Caco-2 (cell line): Measurements from ENCODE around the gene FURIN. TPM values are rescaled to one million over a fixed set of nuclear protein-coding genes. Genes with fewer than 3 reads are reported as not detected.
"Not testable (repeated sequence)": the region's sequence is repeated elsewhere in the genome, so short reads cannot be mapped to it uniquely, and the experiment has no call there.

Experiments used
- BruUV-seq: library from RNA; stranded (reverse); fragments of 400-500 nt; replicated peaks from 2 replicates; lab custom pipeline; 2021; lab: Mats Ljungman, UMichigan
- CTCF ChIA-PET: fragments of 300-600 bp; sonication (Branson Sonifier 250); formaldehyde crosslinking; loops from one replicate; lab custom pipeline; 2022; ENCODE audit warnings: antibody characterized with exemption; lab: Charles Lee
- POLR2A ChIA-PET: fragments of 300-600 bp; sonication (Branson Sonifier 250); formaldehyde crosslinking; loops from one replicate; lab custom pipeline; 2022; ENCODE audit warnings: antibody characterized with exemption; lab: Charles Lee
- DNase-seq, 2 experiments: peaks; one replicate each; pipeline versions ENCODE4 v3.0.0 to v3.0.0-alpha.2; 2020 to 2022
- H3K27me3 ChIP-seq: replicated peaks from 2 replicates; pipeline ENCODE4 v1.6.0; 2011; ENCODE audit warnings: low read length; ENCODE audit not compliant: control insufficient read depth, insufficient read depth
- H3K36me3 ChIP-seq: 2 replicates; pipeline ENCODE4 v1.5.1; 2011; ENCODE audit warnings: low read length; ENCODE audit not compliant: control insufficient read depth, insufficient read depth
- H3K4me1 ChIP-seq: fragments of 250-450 bp; sonication (Bioruptor Pico); 2 replicates; pipeline ENCODE4 v1.5.1; 2020; ENCODE audit warnings: mild to moderate bottlenecking
- H3K4me3 ChIP-seq: 2 replicates; pipeline ENCODE4 v1.5.1; 2011; ENCODE audit warnings: low read depth, mild to moderate bottlenecking, control low read depth, low read length
- H3K9me3 ChIP-seq: fragments of 250-450 bp; sonication (Bioruptor Pico); 2 replicates; pipeline ENCODE4 v1.5.1; 2020; ENCODE audit warnings: mild to moderate bottlenecking, moderate library complexity
- H3K27ac Mint-ChIP-seq: one replicate; pipeline ENCODE4 v1.8.0; 2022; ENCODE audit warnings: mixed read lengths; ENCODE audit not compliant: unreplicated experiment
- H3K27me3 Mint-ChIP-seq: one replicate; pipeline ENCODE4 v1.8.0; 2022; ENCODE audit warnings: mixed read lengths; ENCODE audit not compliant: insufficient read depth, unreplicated experiment
- H3K36me3 Mint-ChIP-seq: one replicate; pipeline ENCODE4 v1.8.0; 2022; ENCODE audit warnings: mild to moderate bottlenecking, mixed read lengths; ENCODE audit not compliant: insufficient read depth, unreplicated experiment
- H3K4me1 Mint-ChIP-seq: one replicate; pipeline ENCODE4 v1.8.0; 2022; ENCODE audit warnings: low read depth, mixed read lengths; ENCODE audit not compliant: unreplicated experiment
- H3K4me3 Mint-ChIP-seq: one replicate; pipeline ENCODE4 v1.8.0; 2022; ENCODE audit warnings: mild to moderate bottlenecking, moderate library complexity, mixed read lengths; ENCODE audit not compliant: unreplicated experiment
- H3K9me3 Mint-ChIP-seq: one replicate; pipeline ENCODE4 v1.8.0; 2022; ENCODE audit warnings: mixed read lengths; ENCODE audit not compliant: unreplicated experiment
- CTCF ChIP-seq, 2 experiments: fragments of 200-600 bp in 1 of 2; IDR thresholded peaks; 1 replicate in 1 of 2; 2 replicates in 1 of 2; pipeline versions ENCODE4 v1.5.1 to v1.8.0; 2011 to 2022; ENCODE audit warnings: antibody characterized with exemption in 1 of 2, control low read depth in 1 of 2, inconsistent platforms in 1 of 2, low read depth in 1 of 2, low read length in 1 of 2, mild to moderate bottlenecking in 1 of 2, moderate library complexity in 1 of 2; ENCODE audit not compliant: insufficient read depth in 1 of 2, severe bottlenecking in 1 of 2, unreplicated experiment in 1 of 2
- intact Hi-C: fragments of 100-400 bp; cut with micrococcal nuclease; formaldehyde crosslinking; loops from one replicate; pipeline ENCODE4 v1.10.0; 2022; ENCODE audit not compliant: unreplicated experiment
- total RNA-seq: library from RNA; stranded (reverse); gene quantifications from 2 replicates; pipeline ENCODE4 v1.2.3, GENCODE V29; 2022

FURIN gene
- total RNA-seq, 1 experiment from 2014 or later, result 43.0 TPM

GRCh38 chr15:90918835-90919234 is 50.4 kb downstream of the FURIN start:
- no peaks in the 10 kb centered on the region for H3K36me3 ChIP-seq
- intact Hi-C loops, result no loop called here
- Mint-ChIP-seq H3K4me1 (no peaks in the 10 kb centered on the region), H3K4me3 (no peak overlapping the region), H3K36me3 (peaks cover 25% of the 10 kb centered on the region), H3K9me3 (no peaks in the 10 kb centered on the region), H3K27me3 (no peaks in the 10 kb centered on the region), H3K27ac (no peak overlapping the region)
- CTCF ChIA-PET, result no interaction called here
- H3K27me3 ChIP-seq, result no peaks in the 10 kb centered on the region
- no peaks in the 10 kb centered on the region for H3K4me1 ChIP-seq
- no peak for TF ChIP-seq CTCF (IDR thresholded peaks at IDR 0.05; ENCODE audit: insufficient read depth in 1 of 2, low read depth in 1 of 2, low read length in 1 of 2, severe bottlenecking in 1 of 2, unreplicated experiment in 1 of 2)
- no peak for DNase-seq
- POLR2A ChIA-PET, result no interaction called here
- no peaks in the 10 kb centered on the region for H3K9me3 ChIP-seq
- BruUV-seq, result no TSS peak
- no peak overlapping the region for H3K4me3 ChIP-seq

GRCh38 chr15:90921887-90922286 is 53.5 kb downstream of the FURIN start:
- H3K4me1 ChIP-seq, result no peaks in the 10 kb centered on the region
- DNase-seq, result no peak
- no peak overlapping the region for H3K27ac Mint-ChIP-seq
- peaks cover 18% of the 10 kb centered on the region for H3K36me3 Mint-ChIP-seq
- POLR2A ChIA-PET, result no interaction called here
- no peak overlapping the region for H3K4me3 Mint-ChIP-seq
- no peaks in the 10 kb centered on the region for H3K4me1 Mint-ChIP-seq
- CTCF ChIA-PET, result interaction anchor here (1.7 to 2.5 kb wide), 2 partner anchors 10 to 13 kb away, joined by 8 to 10 read pairs; partner anchors contain the start of genes HDDC3 and UNC45A
- no peaks in the 10 kb centered on the region for H3K36me3 ChIP-seq
- TF ChIP-seq CTCF (IDR thresholded peaks at IDR 0.05; ENCODE audit: insufficient read depth in 1 of 2, low read depth in 1 of 2, low read length in 1 of 2, severe bottlenecking in 1 of 2, unreplicated experiment in 1 of 2), result no peak
- H3K27me3 ChIP-seq, result no peaks in the 10 kb centered on the region
- H3K27me3 Mint-ChIP-seq, result no peaks in the 10 kb centered on the region
- no peak overlapping the region for H3K4me3 ChIP-seq
- no TSS peak for BruUV-seq
- intact Hi-C loops, result no loop called here
- no peaks in the 10 kb centered on the region for H3K9me3 Mint-ChIP-seq
- H3K9me3 ChIP-seq, result no peaks in the 10 kb centered on the region

DNA sequence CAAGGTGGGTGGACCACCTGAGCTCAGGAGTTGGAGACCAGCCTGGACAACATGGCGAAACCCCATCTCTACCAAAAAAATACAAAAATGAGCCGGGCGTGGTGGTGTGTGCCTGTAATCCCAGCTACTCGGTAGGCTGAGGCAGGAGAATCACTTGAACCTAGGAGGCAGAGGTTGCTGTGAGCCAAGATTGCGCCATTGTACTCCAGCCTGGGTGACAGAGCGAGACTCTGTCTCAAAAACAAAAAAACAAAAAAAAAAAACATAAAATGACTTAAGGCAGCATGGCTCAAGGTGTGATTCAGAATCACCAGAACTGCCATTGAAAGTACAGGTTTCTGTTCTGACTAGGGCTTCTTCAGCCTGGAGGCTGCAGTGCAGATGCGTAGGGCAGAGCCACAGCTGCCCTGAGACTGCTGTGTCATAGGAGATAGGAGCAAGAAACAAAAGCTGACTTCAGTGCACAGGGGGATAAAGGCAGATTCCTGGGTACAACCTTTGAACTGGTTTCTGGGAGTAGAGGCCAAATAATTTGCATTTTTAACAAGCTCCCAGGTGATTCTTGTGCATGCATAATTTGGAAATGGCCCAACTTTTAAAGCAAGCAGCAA is 54.4 kb downstream of the FURIN start:
- H3K4me1 Mint-ChIP-seq, H3K4me1 ChIP-seq, H3K36me3 Mint-ChIP-seq, BruUV-seq, H3K27ac Mint-ChIP-seq, H3K4me3 Mint-ChIP-seq, H3K36me3 ChIP-seq, H3K4me3 ChIP-seq, H3K27me3 ChIP-seq, H3K27me3 Mint-ChIP-seq, H3K9me3 Mint-ChIP-seq, POLR2A ChIA-PET, intact Hi-C loops, DNase-seq, H3K9me3 ChIP-seq: not testable (repeated sequence)
- CTCF ChIA-PET, result interaction anchor here (1.1 to 2.5 kb wide), 3 partner anchors 9 to 12 kb away, joined by 3 to 10 read pairs (median 8); partner anchors contain the start of genes HDDC3 and UNC45A
